H9 (cell line): ENCODE data around the gene FARS2. TPM values are rescaled to one million over a fixed set of nuclear protein-coding genes. Genes with fewer than 3 reads are reported as not detected.

Experiments
- DNase-seq: peaks from one replicate; pipeline ENCODE4 v3.0.0-alpha.2; 2017
- H2AFZ ChIP-seq: one replicate; pipeline ENCODE4 v1.6.1; 2013; ENCODE audit warnings: mild to moderate bottlenecking, low read length, control low read depth, moderate library complexity
- H2AK5ac ChIP-seq: 2 replicates; pipeline ENCODE4 v1.6.1; 2013; ENCODE audit warnings: low read length, control low read depth, mixed read lengths; ENCODE audit not compliant: insufficient read length
- H2BK120ac ChIP-seq: one replicate; pipeline ENCODE4 v1.6.1; 2013; ENCODE audit warnings: low read depth, mild to moderate bottlenecking, low read length, control low read depth, inconsistent platforms; ENCODE audit not compliant: poor library complexity, severe bottlenecking
- H2BK12ac ChIP-seq: 2 replicates; pipeline ENCODE4 v1.6.1; 2013; ENCODE audit warnings: low read length, control low read depth, mixed read lengths, low read depth; ENCODE audit not compliant: insufficient read length
- H2BK15ac ChIP-seq: 2 replicates; pipeline ENCODE4 v1.6.1; 2013; ENCODE audit warnings: low read depth, low read length, control low read depth
- H2BK20ac ChIP-seq: one replicate; pipeline ENCODE4 v1.6.1; 2013; ENCODE audit warnings: low read depth, mild to moderate bottlenecking, low read length, control low read depth, inconsistent platforms; ENCODE audit not compliant: poor library complexity, severe bottlenecking
- H2BK5ac ChIP-seq: 2 replicates; pipeline ENCODE4 v1.6.1; 2013; ENCODE audit warnings: low read length, control low read depth, mixed read lengths; ENCODE audit not compliant: insufficient read length
- H3K14ac ChIP-seq: 2 replicates; pipeline ENCODE4 v1.6.1; 2013; ENCODE audit warnings: low read length, control low read depth; ENCODE audit not compliant: insufficient read depth
- H3K18ac ChIP-seq: 2 replicates; pipeline ENCODE4 v1.6.1; 2013; ENCODE audit warnings: low read depth, mild to moderate bottlenecking, mixed read lengths, low read length, control low read depth; ENCODE audit not compliant: insufficient read length
- H3K23ac ChIP-seq: 2 replicates; pipeline ENCODE4 v1.6.1; 2013; ENCODE audit warnings: low read length, control low read depth, mixed read lengths, low read depth; ENCODE audit not compliant: insufficient read length
- H3K23me2 ChIP-seq: 2 replicates; pipeline ENCODE4 v1.6.1; 2013; ENCODE audit warnings: low read depth, mild to moderate bottlenecking, mixed read lengths, low read length, control low read depth; ENCODE audit not compliant: insufficient read length, poor library complexity, severe bottlenecking
- H3K27ac ChIP-seq: 2 replicates; pipeline ENCODE4 v1.5.1; 2013; ENCODE audit warnings: low read length, control low read depth, mixed read lengths, low read depth; ENCODE audit not compliant: insufficient read length
- H3K27me3 ChIP-seq: 2 replicates; pipeline ENCODE4 v1.6.1; 2013; ENCODE audit warnings: low read length, control low read depth, inconsistent platforms; ENCODE audit not compliant: insufficient read depth
- H3K4ac ChIP-seq: 2 replicates; pipeline ENCODE4 v1.6.1; 2013; ENCODE audit warnings: low read depth, mild to moderate bottlenecking, control low read depth, inconsistent platforms, low read length, moderate library complexity
- H3K4me1 ChIP-seq: 2 replicates; pipeline ENCODE4 v1.6.1; 2013; ENCODE audit warnings: low read length, control low read depth, inconsistent platforms; ENCODE audit not compliant: insufficient read depth
- H3K4me2 ChIP-seq: 2 replicates; pipeline ENCODE4 v1.6.1; 2013; ENCODE audit warnings: low read length, control low read depth, mixed read lengths; ENCODE audit not compliant: insufficient read length, insufficient read depth
- H3K56ac ChIP-seq: 2 replicates; pipeline ENCODE4 v1.6.1; 2013; ENCODE audit warnings: low read depth, mild to moderate bottlenecking, mixed read lengths, low read length, control low read depth; ENCODE audit not compliant: insufficient read length
- H3K79me1 ChIP-seq: 2 replicates; pipeline ENCODE4 v1.6.1; 2013; ENCODE audit warnings: low read depth, mild to moderate bottlenecking, moderate library complexity, low read length, control low read depth, inconsistent platforms; ENCODE audit not compliant: insufficient read depth, poor library complexity, severe bottlenecking
- H3K79me2 ChIP-seq: 2 replicates; pipeline ENCODE4 v1.6.1; 2013; ENCODE audit warnings: low read length, control low read depth, inconsistent platforms; ENCODE audit not compliant: insufficient read depth
- H3K9ac ChIP-seq: 2 replicates; pipeline ENCODE4 v1.6.1; 2013; ENCODE audit warnings: low read length, control low read depth, mixed read lengths; ENCODE audit not compliant: insufficient read length; ENCODE audit errors: extremely low read depth
- H3K9me3 ChIP-seq: one replicate; pipeline ENCODE4 v1.6.1; 2013; ENCODE audit warnings: low read depth, low read length, inconsistent platforms; ENCODE audit not compliant: control insufficient read depth
- H3T11ph ChIP-seq: one replicate; pipeline ENCODE4 v1.6.1; 2013; ENCODE audit warnings: mild to moderate bottlenecking, low read length, control low read depth, inconsistent platforms
- H4K20me1 ChIP-seq: one replicate; pipeline ENCODE4 v1.6.1; 2013; ENCODE audit not compliant: control insufficient read depth, insufficient read length, insufficient read depth
- H4K5ac ChIP-seq: 2 replicates; pipeline ENCODE4 v1.6.1; 2013; ENCODE audit warnings: low read depth, mild to moderate bottlenecking, mixed read lengths, low read length, control low read depth; ENCODE audit not compliant: insufficient read length
- H4K8ac ChIP-seq: replicated peaks from 2 replicates; pipeline ENCODE4 v1.6.1; 2013; ENCODE audit warnings: low read length, control low read depth, mixed read lengths, low read depth; ENCODE audit not compliant: insufficient read length
- H4K91ac ChIP-seq: 2 replicates; pipeline ENCODE4 v1.6.1; 2013; ENCODE audit warnings: low read depth, mild to moderate bottlenecking, moderate library complexity, mixed read lengths, low read length, control low read depth; ENCODE audit not compliant: insufficient read length
- H3K27ac Mint-ChIP-seq, 3 experiments: 2 replicates in 2 of 3; 3 replicates in 1 of 3; pipeline ENCODE4 v1.8.0; 2020 to 2021; ENCODE audit warnings: mixed read lengths in 3 of 3, mild to moderate bottlenecking in 1 of 3, moderate library complexity in 1 of 3
- H3K27me3 Mint-ChIP-seq: 2 replicates; pipeline ENCODE4 v1.8.0; 2021; ENCODE audit warnings: low read depth, mild to moderate bottlenecking, moderate library complexity, mixed read lengths
- H3K36me3 Mint-ChIP-seq, 3 experiments: 2 replicates in 2 of 3; 3 replicates in 1 of 3; pipeline ENCODE4 v1.8.0; 2020 to 2021; ENCODE audit warnings: low read depth in 3 of 3, mixed read lengths in 3 of 3; ENCODE audit not compliant: insufficient read depth in 1 of 3
- H3K4me1 Mint-ChIP-seq, 2 experiments: 2 replicates each; pipeline ENCODE4 v1.8.0; 2020; ENCODE audit warnings: mixed read lengths in 2 of 2
- H3K4me3 Mint-ChIP-seq, 2 experiments: 2 replicates in 1 of 2; 3 replicates in 1 of 2; pipeline ENCODE4 v1.8.0; 2020 to 2021; ENCODE audit warnings: mild to moderate bottlenecking in 2 of 2, mixed read lengths in 2 of 2, moderate library complexity in 1 of 2
- H3K9me3 Mint-ChIP-seq, 2 experiments: 2 replicates in 1 of 2; 3 replicates in 1 of 2; pipeline ENCODE4 v1.8.0; 2020; ENCODE audit warnings: mild to moderate bottlenecking in 2 of 2, mixed read lengths in 2 of 2, moderate library complexity in 1 of 2
- WGBS: extraction: QIAGEN DNeasy Blood & Tissue Kit; methylation state at CpG from one replicate; pipeline ENCODE4 v1.1.7; 2013; ENCODE audit warnings: missing lambda C conversion rate, low lambda C conversion rate, mixed read lengths; ENCODE audit not compliant: insufficient read length; ENCODE audit errors: extremely low coverage; 5-methylcytosine and 5-hydroxymethylcytosine counted together
- total RNA-seq: library from RNA; stranded (reverse); gene quantifications from 2 replicates; pipeline ENCODE4 v1.2.1, GENCODE V29; 2021
- TF ChIP-seq, protein P1 (sequence below): fragments of 200-600 bp; sonication (generic); conservative IDR thresholded peaks from 3 replicates; pipeline ENCODE4 v1.8.0; 2021; ENCODE audit warnings: antibody characterized with exemption, mild to moderate bottlenecking

The FARS2 gene
- total RNA-seq, 1 experiment from 2014 or later: 8.5 TPM

GRCh38 chr6:5776104-5776503 lies 514.8 kb downstream of the FARS2 start:
- no peak overlapping the region for H4K8ac ChIP-seq
- H3T11ph ChIP-seq: no peak overlapping the region
- Mint-ChIP-seq H3K9me3 (no peaks in the 10 kb centered on the region), H3K4me3 (no peak overlapping the region), H3K27ac (no peak overlapping the region), H3K4me1 (no peaks in the 10 kb centered on the region), H3K27me3 (no peaks in the 10 kb centered on the region), H3K36me3 (peaks cover 0 to 2% (median 0%) of the 10 kb centered on the region in 3 experiments; a peak in 2 of 7 replicates)
- DNase-seq: no peak
- H3K23me2 ChIP-seq: no peaks in the 10 kb centered on the region
- H3K14ac ChIP-seq: no peak overlapping the region
- no CpG with 5 or more reads among the region's 6 CpGs for WGBS
- H3K4ac ChIP-seq: no peak overlapping the region
- no peaks in the 10 kb centered on the region for H3K79me1 ChIP-seq
- H2BK12ac ChIP-seq: no peak overlapping the region
- H4K91ac ChIP-seq: no peak overlapping the region
- no peak overlapping the region for H2BK15ac ChIP-seq
- no peak overlapping the region for H3K56ac ChIP-seq
- H3K9ac ChIP-seq: no peak overlapping the region
- H2BK120ac ChIP-seq: no peak overlapping the region
- no peak overlapping the region for H2AFZ ChIP-seq
- H3K18ac ChIP-seq: no peak overlapping the region
- H3K79me2 ChIP-seq: no peaks in the 10 kb centered on the region
- no peak overlapping the region for H3K4me2 ChIP-seq
- no peaks in the 10 kb centered on the region for H4K20me1 ChIP-seq
- no peaks in the 10 kb centered on the region for H3K27me3 ChIP-seq
- H4K5ac ChIP-seq: no peak overlapping the region
- H2AK5ac ChIP-seq: no peak overlapping the region
- TF ChIP-seq, protein P1, sequence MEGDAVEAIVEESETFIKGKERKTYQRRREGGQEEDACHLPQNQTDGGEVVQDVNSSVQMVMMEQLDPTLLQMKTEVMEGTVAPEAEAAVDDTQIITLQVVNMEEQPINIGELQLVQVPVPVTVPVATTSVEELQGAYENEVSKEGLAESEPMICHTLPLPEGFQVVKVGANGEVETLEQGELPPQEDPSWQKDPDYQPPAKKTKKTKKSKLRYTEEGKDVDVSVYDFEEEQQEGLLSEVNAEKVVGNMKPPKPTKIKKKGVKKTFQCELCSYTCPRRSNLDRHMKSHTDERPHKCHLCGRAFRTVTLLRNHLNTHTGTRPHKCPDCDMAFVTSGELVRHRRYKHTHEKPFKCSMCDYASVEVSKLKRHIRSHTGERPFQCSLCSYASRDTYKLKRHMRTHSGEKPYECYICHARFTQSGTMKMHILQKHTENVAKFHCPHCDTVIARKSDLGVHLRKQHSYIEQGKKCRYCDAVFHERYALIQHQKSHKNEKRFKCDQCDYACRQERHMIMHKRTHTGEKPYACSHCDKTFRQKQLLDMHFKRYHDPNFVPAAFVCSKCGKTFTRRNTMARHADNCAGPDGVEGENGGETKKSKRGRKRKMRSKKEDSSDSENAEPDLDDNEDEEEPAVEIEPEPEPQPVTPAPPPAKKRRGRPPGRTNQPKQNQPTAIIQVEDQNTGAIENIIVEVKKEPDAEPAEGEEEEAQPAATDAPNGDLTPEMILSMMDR: no peak
- H2BK5ac ChIP-seq: no peak overlapping the region
- H3K23ac ChIP-seq: no peak overlapping the region
- H2BK20ac ChIP-seq: no peak overlapping the region
- H3K27ac ChIP-seq: no peak overlapping the region
- no peaks in the 10 kb centered on the region for H3K4me1 ChIP-seq
- no peaks in the 10 kb centered on the region for H3K9me3 ChIP-seq
